Type B pancreatic cell (in vitro differentiated cells): ENCODE data around the gene UBLCP1. TPM values are rescaled to one million over a fixed set of nuclear protein-coding genes. Genes with fewer than 3 reads are reported as not detected.
A peak's percentile ranks its signal among the peaks of the same experiment; 100 is the strongest.

Source experiments
- DNase-seq: peaks from one replicate; pipeline ENCODE4 v3.0.0; 2021; ENCODE audit warnings: mixed read lengths; ENCODE audit not compliant: unreplicated experiment; ENCODE audit errors: extremely low spot score
- H3K27ac Mint-ChIP-seq: 2 replicates; pipeline ENCODE4 v1.8.0; 2021; ENCODE audit warnings: mild to moderate bottlenecking, mixed read lengths
- H3K27me3 Mint-ChIP-seq: 2 replicates; pipeline ENCODE4 v1.8.0; 2021; ENCODE audit warnings: mixed read lengths
- H3K36me3 Mint-ChIP-seq: 2 replicates; pipeline ENCODE4 v1.8.0; 2021; ENCODE audit warnings: mixed read lengths
- H3K4me1 Mint-ChIP-seq: one replicate; pipeline ENCODE4 v1.8.0; 2021; ENCODE audit warnings: mixed read lengths; ENCODE audit not compliant: unreplicated experiment
- H3K4me3 Mint-ChIP-seq: 2 replicates; pipeline ENCODE4 v1.8.0; 2021; ENCODE audit warnings: mild to moderate bottlenecking, mixed read lengths
- H3K9me3 Mint-ChIP-seq: 2 replicates; pipeline ENCODE4 v1.8.0; 2021; ENCODE audit warnings: mixed read lengths
- CTCF ChIP-seq: fragments of 200-600 bp; sonication (generic); conservative IDR thresholded peaks from 2 replicates; pipeline ENCODE4 v1.5.0; 2021; ENCODE audit warnings: antibody characterized with exemption, mild to moderate bottlenecking
- total RNA-seq: library from RNA; stranded (reverse); gene quantifications from 2 replicates; pipeline ENCODE4 v1.2.1, GENCODE V29; 2021; ENCODE audit warnings: low replicate concordance

Gene UBLCP1
- total RNA-seq, 1 donor from 2014 or later, result 29.4 TPM

DNA sequence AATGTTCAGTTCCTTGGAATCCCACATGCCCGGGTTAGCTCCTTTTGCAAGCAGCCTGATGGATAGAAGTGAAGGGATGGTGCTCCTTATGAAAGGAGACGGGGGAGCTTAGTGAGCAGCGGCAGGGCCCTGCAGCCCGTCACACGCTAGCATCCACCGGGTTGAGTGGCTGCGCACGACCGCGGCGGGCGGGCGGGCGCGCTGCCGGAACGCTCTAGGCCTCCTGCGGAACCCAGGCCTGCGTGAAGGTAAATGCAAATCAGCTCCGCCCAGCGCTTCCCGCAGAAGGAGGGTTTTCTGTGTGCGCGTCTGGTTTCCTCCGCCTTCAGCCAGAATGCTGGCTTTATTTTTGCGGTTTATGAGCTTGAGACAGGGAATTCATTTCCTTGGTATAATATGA, 47.4 kb downstream of the UBLCP1 start:
- H3K4me1 Mint-ChIP-seq, result peaks cover 6% of the 10 kb centered on the region
- TF ChIP-seq CTCF, result no peak
- peak overlapping the region; percentile 70 for H3K4me3 Mint-ChIP-seq
- no peaks in the 10 kb centered on the region for H3K36me3 Mint-ChIP-seq
- DNase-seq, result no peak
- no peak overlapping the region for H3K27ac Mint-ChIP-seq
- H3K27me3 Mint-ChIP-seq, result peaks cover 79% of the 10 kb centered on the region
- H3K9me3 Mint-ChIP-seq, result no peaks in the 10 kb centered on the region

DNA sequence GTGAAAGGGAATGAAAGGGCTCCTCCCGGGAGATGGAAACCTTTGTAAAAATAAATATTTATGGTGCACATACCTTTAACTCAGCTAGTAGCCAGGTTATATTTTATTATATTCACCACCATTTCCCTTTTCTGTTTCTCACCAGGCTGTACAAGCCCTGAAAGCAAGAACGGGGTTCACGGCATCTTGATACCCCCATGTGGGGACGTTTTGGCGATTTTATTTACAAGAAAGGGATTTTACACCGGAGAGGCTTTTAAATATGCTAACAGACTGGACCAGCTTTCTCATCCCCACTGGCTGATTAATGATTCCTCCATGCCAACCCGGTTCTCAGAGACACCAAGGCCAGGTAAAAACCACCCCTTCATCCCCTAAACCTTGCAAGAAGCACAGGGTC, 48.0 kb downstream of the UBLCP1 start:
- peak overlapping the region; percentile 70 for H3K4me3 Mint-ChIP-seq
- H3K27me3 Mint-ChIP-seq, result peaks cover 74% of the 10 kb centered on the region
- H3K4me1 Mint-ChIP-seq, result peaks cover 6% of the 10 kb centered on the region
- DNase-seq, result no peak
- H3K9me3 Mint-ChIP-seq, result no peaks in the 10 kb centered on the region
- no peaks in the 10 kb centered on the region for H3K36me3 Mint-ChIP-seq
- no peak for TF ChIP-seq CTCF
- no peak overlapping the region for H3K27ac Mint-ChIP-seq

- TF ChIP-seq CTCF, result no peak
- Mint-ChIP-seq H3K36me3 (no peaks in the 10 kb centered on the region), H3K4me3 (no peak overlapping the region), H3K27ac (no peak overlapping the region), H3K27me3 (peaks cover 59% of the 10 kb centered on the region), H3K4me1 (peaks cover 6% of the 10 kb centered on the region), H3K9me3 (no peaks in the 10 kb centered on the region)
- DNase-seq, result no peak
Measured at GRCh38 chr5:159313197-159313596, 50.1 kb downstream of the UBLCP1 start.

- DNase-seq, result no peak
- H3K4me1 Mint-ChIP-seq, result no peaks in the 10 kb centered on the region
- no peaks in the 10 kb centered on the region for H3K36me3 Mint-ChIP-seq
Measured at GRCh38 chr5:159316519-159317383, 53.7 kb downstream of the UBLCP1 start.

DNA sequence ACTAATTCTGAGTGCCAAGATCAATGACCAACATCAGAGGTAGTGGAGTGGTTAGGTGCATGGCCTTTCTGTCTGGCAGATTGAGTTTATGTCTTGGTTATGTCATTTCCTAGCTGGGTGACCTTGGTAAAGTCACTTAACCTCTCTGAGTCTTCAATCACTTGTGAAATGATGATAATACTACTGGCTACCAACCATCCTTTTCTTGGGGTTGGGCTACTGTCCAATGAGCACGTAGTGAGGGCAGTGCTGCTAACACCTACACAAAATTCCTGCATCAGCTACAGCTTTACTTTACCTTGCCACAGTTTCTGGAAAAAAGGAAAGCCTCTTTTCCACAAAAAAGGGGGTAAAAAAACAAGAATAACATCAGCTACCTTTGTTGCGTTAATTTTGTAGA, 54.8 kb downstream of the UBLCP1 start:
- Mint-ChIP-seq H3K4me3 (no peak overlapping the region), H3K27me3 (peaks cover 29% of the 10 kb centered on the region), H3K36me3 (no peaks in the 10 kb centered on the region), H3K9me3 (no peaks in the 10 kb centered on the region), H3K27ac (no peak overlapping the region), H3K4me1 (no peaks in the 10 kb centered on the region)
- TF ChIP-seq CTCF, result no peak
- DNase-seq, result no peak

More at GRCh38 chr5:159316519-159317383, 53.7 kb downstream of the UBLCP1 start:
- H3K4me3 Mint-ChIP-seq, result no peak overlapping the region
- H3K27me3 Mint-ChIP-seq, result peaks cover 39% of the 10 kb centered on the region
- no peaks in the 10 kb centered on the region for H3K9me3 Mint-ChIP-seq
- H3K27ac Mint-ChIP-seq, result no peak overlapping the region
- peak; percentile 76 for TF ChIP-seq CTCF
